NCI-H226 (cell line): ENCODE results near the gene GRXCR2.
"Not testable (repeated sequence)": the region's sequence is repeated elsewhere in the genome, so short reads cannot be mapped to it uniquely, and the experiment has no call there.

ENCODE experiments used
- DNase-seq: peaks from one replicate; pipeline ENCODE4 v3.0.0-alpha.2; 2015

The GRXCR2 gene, protein sequence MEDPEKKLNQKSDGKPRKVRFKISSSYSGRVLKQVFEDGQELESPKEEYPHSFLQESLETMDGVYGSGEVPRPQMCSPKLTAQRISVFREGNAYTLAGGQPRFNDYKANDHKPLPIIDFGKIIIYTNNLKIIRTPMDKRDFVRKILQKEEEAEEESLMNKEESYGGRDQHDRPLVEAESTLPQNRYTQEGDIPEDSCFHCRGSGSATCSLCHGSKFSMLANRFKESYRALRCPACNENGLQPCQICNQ

GRCh38 chr5:145872914-145873313 lies at the start of gene GRXCR2:
GRXCR2 (minus strand) TSS chr5:145873014; CDS start chr5:145872968, 46 bp downstream.
- DNase-seq: no peak

DNA sequence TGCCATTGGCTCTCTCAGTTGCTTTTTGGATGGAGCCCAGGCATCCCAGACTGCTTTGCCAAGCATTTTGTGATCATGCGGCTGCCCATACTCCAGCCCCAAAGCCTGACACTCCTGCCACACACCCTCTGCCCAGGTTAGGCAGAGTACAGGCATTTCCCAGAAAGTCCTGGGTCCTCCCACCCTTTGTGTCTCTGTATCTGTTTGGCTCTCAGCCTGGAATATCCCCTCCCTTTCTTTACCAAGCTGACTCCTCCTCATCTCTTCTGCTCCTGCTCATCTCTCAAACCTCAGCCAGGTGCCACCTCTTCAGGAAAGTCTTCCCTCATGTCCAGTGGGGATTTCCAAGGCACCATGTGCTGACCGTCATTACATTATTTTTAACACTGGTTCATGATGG lies 49.2 kb upstream of the GRXCR2 start:
- DNase-seq: peak; percentile 61

GRCh38 chr5:145921211-145921610 lies 48.4 kb upstream of the GRXCR2 start:
- DNase-seq: peak; percentile 81

DNA sequence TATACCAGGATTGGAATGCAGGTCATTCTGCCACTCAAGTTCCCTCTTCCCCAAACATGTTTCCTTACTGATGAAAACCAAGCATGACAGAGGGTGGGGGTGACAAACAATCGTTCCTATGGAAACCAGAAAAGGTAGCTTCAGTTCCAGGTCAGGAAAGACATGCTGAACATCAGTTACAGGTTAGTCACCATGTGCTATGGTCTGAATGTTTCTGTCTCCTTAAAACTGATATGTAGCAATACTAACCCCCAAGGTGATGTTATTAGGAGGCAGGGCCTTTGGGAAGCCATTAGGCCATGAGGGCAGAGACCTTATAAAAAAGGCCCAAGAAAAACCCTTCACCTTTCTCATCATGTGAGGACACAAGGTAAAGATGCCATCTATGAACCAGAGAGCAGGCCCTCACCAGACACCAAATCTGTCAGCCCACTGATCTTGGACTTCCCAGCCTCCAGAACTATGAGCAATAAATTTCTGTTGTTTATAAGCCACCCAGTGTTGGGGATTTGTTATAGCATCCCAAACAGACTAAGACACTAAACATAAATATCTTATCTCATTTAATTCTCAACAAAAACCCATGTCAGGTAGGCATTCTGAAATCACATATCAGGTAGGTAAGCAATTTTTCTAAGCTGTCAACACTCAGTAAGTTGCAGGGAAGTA lies 47.9 kb upstream of the GRXCR2 start:
- no peak for DNase-seq

DNA sequence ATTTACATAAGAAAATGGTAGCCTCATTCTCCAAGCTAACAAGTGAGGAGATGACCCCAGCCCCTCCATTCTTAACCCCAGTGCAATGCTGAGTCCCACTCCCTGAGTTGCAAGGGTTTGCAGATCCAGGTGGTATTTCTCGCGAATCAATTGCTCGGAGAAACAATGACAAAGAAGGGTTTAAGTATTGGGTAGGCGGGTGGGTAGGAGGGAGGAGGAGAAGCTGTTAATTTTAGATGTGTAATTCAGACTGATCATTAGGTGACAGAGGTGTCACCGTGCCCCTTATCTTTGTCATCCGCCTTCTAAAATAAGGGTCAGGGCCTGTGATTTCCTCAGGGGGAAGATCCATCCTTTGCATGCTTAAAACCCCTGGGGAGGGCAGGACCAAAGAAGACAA lies 46.6 kb upstream of the GRXCR2 start:
- DNase-seq: no peak

- no peak for DNase-seq
These were observed 45.6 kb upstream of the GRXCR2 start for GRCh38 chr5:145918397-145918796.

- no peak for DNase-seq
These were observed 44.5 kb upstream of the GRXCR2 start for GRCh38 chr5:145917288-145917687.

DNA sequence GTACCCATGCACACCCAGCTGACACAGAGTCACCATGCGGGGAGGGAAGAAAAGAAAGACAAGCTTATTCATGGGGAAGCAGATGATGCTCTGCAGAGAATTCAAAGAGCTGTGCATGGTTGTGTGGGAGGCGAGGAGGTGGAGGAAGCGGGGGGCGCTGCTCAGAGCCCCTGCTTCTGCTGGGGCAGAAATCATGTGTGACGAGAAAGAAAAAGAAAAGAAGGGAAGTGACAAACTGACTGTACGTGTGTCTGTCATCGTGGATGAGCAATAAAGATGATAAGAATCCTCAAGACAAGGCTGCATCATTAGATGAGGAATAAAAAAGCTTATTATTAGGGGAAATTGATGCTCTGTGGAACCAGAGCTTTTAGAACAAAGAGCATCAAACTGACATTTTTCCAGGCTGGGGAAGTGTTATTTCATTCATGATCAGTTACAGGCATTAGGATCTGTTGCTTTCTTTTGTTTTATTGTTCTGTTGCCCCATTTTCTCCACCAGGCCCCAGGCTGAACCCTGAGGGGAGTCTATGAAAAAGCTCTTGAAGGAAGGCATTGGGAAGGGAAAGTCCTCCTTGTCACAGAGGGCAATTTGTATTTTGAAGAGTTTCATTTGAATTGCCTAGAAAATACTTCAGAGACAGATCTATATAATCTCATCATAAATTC lies 43.3 kb upstream of the GRXCR2 start:
- DNase-seq: no peak

DNA sequence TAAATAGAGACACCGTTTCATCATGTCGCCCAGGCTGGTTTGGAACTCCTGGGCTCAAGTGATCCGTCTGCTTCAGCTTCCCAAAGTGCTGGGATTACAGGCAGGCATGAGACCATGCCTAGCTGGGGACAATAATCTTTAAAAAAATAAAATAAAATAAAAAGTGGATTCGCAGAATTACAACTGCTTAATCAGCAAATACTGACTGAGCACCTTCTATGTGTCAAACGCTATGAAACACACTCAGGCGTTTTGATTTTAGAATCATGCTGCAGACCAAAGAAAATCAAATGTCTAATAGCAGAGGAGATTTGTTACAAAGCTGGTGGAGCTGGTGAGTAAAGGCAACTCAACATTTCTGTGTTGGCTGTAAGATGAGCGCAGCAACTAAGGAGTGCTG lies 40.9 kb upstream of the GRXCR2 start:
- DNase-seq: no peak

DNA sequence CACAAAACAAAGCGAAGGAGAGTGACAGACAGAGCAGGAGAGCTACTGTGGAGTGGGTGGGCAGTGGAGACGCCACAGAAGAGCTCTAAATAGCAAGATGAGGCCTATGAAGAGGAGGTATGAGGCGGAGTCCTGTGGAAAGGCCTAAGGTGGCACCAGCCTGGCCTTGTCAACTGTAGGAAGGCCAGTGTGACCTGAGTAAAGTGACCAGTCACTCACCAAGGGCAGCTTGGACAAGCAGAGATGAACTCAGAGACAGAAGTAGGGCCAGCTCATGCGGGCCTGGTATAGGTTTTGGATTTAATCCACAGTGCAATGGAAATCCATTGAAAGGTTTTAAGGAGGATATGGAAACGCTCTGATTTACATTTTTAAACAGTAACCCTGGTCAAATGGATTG lies 39.8 kb upstream of the GRXCR2 start:
- no peak for DNase-seq

- DNase-seq: no peak
These were observed 39.2 kb upstream of the GRXCR2 start for GRCh38 chr5:145912019-145912418.

DNA sequence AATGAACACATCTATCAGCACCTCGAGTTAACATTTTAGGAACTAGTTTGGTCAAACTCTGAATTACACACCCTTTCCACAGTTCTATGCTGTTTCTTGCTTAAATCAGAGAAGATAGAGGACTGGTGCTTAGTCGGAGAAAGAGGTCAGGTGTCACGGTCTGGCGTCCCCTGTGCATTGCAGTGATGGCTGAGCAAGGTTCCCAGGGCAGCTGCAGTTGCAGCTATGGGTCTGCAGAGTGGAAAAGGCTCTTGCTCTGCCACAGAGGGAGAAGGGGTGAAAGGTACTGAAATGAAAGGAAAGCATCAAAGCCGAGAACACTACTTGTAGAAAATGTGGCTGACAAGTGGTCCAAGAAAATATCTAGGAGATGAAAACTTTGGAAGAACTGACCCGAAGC lies 38.4 kb upstream of the GRXCR2 start:
- no peak for DNase-seq

- no peak for DNase-seq
These were observed 35.6 kb upstream of the GRXCR2 start for GRCh38 chr5:145908206-145908960.

DNA sequence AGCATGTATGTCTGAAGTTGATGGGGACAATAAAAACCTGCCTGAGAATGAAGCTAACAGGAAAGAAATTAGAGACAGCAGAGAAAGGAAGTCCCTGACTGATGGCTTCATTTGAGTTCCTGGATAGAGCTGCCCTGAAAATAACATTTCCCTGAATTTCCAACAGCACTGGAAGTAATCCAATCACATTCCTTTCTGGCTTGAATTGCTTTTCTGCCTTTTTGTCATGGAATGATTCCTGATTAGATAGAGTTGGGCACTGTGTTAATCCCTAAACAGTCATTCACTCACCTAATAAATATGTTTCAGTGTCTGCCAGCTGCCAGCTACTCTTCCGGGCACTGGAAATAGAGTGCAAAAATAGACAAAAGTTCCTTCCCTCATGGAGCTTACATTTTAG lies 33.6 kb upstream of the GRXCR2 start:
- DNase-seq: no peak

- DNase-seq: no peak
These were observed 31.9 kb upstream of the GRXCR2 start for GRCh38 chr5:145904743-145905142.

GRCh38 chr5:145903867-145904266 lies 31.1 kb upstream of the GRXCR2 start:
- DNase-seq: peak; percentile 79

DNA sequence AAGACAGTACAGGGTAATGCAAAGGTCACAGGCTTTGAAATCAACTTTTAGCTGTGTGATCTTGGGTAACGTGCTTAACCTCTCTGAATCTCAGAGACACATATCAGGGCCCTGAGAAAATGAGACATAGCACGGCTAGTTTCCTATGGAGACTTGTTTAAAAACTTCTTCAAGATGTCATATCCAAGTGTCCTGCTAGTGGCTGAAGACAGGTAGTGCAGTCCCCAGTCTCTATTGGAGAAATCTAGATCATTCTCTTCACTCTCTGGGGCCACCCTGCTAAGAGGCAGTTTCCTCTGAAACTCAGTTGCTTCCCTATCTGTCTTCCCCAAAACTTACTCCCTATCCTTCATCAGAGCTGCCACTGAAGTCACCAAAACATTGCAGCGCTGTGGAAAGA lies 30.3 kb upstream of the GRXCR2 start:
- no peak for DNase-seq

DNA sequence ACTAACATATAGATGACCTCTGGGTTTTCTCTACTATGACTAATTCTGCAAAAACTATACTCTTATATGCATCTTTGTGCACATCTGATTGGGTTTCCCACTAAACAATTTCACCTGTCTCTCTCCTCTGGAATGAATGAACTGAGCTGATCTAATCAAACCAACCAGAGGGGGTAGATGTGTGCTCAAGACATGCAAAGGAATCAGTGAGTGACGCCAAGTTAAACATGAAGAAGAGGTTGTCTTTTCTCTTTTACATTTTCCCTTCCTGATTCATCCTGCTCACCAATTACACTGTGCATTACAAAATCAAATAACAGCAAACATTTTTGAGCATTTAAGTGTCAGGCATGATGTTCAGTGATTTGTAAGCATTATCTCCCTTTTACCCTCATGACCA lies 29.6 kb upstream of the GRXCR2 start:
- DNase-seq: no peak

DNA sequence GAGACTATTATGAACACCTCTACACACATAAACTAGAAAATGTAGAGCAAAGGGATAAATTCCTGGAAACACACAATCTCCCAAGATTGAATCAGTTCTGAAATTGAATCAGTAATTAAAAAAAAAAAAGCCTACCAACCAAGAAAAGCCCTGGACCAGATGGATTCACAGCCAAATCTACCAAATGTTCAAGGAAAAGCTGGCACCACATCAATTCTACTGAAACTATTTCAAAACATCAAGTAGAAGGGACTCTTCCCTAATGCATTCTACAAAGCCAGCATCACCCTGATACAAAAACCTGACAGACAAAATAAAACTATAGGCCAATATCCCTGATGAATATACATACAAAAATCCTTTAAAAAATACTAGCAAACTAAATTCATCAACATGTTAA lies 25.4 kb upstream of the GRXCR2 start:
- DNase-seq: no peak

DNA sequence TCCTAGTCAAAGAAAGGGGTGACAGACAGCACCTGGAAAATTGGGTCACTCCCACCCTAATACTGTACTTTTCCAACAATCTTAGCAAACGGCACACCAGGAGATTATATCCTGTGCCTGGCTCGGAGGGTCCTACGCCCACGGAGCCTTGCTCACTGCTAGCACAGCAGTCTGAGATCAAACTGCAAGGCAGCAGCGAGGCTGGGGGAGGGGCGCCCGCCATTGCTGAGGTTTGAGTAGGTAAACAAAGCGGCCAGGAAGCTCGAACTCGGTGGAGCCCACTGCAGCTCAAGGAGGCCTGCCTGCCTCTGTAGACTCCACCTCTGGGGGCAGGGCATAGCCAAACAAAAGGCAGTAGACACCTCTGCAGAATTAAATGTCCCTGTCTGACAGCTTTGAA lies 18.6 kb upstream of the GRXCR2 start:
- not testable (repeated sequence) for DNase-seq

DNA sequence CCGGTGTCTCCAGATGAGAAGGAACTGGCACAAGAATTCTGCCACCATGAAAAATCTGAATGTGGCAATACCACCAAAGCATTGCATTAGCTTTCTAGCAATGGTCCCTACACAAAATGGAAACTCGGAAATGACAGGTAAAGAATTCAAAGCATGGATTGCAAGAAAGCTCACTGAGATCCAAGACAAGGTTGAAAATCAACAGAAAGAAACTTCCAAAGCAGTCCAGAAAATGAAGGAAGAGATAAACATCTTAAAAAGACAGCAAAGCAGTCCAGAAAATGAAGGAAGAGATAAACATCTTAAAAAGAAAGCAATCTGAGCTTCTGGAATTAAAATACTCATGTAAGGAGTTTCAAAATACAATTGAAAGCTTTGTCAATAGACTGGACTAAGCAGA lies 16.8 kb upstream of the GRXCR2 start:
- no peak for DNase-seq

- DNase-seq: peak; percentile 50
These were observed 15.3 kb upstream of the GRXCR2 start for GRCh38 chr5:145887976-145888574.

DNA sequence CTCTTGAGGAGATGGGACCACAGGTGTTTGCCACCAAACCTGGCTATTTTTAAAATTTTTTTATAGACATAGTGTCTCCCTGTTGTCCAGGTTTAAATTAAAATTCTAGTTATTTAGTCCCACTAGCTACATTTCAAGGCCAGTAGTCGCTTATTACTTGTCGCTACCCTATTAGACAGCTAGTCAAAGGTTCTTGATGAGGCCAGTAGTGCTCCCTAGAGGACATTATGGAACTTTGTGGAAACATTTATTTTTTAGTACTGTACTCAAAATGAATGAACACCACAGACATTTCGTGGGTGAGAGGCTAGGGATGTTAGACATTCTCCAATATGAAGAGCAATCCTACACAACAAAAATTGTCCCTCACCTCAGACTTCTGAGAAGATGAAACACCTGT lies 14.4 kb upstream of the GRXCR2 start:
- DNase-seq: no peak
